ENCODE data around the gene FHAD1. TPM values are rescaled to one million over a fixed set of nuclear protein-coding genes. Genes with fewer than 3 reads are reported as not detected.
A peak's percentile ranks its signal among the peaks of the same experiment; 100 is the strongest.

FHAD1 gene
- total and polyA plus RNA-seq, 2 of the 13 experiments (the other 11 are each of a cell fraction or from before 2014, with no cell fraction given): not detected

DNA sequence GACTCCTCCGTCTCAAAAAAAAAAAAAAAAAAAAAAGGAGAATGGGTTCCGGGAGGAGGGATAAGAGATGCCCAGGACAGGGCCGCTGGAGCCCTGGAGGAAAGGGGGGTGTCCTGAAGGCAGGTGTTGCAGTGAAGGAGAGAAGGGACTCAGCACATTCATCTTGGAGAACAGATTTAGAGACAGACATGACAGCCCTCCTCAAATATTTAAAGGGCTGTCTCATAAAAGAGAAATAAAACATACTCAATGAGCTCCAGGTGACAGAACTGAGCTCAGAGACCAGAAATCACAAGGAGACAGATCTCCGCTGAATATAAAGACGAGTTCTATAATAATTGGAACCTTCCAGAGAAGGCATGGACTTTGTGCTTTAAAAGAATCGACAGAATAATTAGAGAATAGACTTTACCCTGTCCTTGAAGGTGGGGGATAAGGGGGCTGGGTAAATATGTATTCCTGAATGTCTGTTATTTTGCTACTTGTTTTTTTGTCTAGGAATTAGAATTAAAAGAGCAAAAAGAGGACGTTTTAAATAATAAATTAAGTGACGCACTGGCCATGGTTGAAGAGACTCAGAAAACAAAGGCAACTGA, 110.7 kb downstream of the FHAD1 start (continued):
- TF ChIP-seq, protein P1, sequence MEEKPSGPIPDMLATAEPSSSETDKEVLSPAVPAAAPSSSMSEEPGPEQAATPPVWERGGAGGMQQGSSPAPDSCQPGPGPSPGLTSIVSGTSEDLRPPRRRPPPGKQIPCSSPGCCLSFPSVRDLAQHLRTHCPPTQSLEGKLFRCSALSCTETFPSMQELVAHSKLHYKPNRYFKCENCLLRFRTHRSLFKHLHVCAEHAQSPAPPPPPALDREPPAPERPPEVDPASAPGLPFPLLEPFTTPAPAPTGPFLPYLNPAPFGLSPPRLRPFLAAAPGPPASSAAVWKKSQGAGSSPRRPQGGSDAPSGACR (CRISPR knock-in tag; IDR thresholded peaks at IDR 0.05): no peak
- TF ChIP-seq NRL (CRISPR knock-in tag; IDR thresholded peaks at IDR 0.05; ENCODE audit: borderline replicate concordance) (no peak), CCDC6 (CRISPR knock-in tag; IDR thresholded peaks at IDR 0.05) (no peak), ZNF350 (CRISPR knock-in tag; IDR thresholded peaks at IDR 0.05; ENCODE audit: borderline replicate concordance, low read depth) (no peak), ONECUT2 (CRISPR knock-in tag; IDR thresholded peaks at IDR 0.05) (0 out of 2 replicates have a peak, but pooled peaks have one; percentile 42), BCL6 (CRISPR knock-in tag; IDR thresholded peaks at IDR 0.05) (peak; percentile 75), TGIF2 (CRISPR knock-in tag; IDR thresholded peaks at IDR 0.05) (no peak), PHF5A (CRISPR knock-in tag; IDR thresholded peaks at IDR 0.05; ENCODE audit: low read depth, unreplicated experiment) (no peak), PAX8 (CRISPR knock-in tag; IDR thresholded peaks at IDR 0.05; ENCODE audit: borderline replicate concordance) (no peak), HNF4A (CRISPR knock-in tag; IDR thresholded peaks at IDR 0.05) (peak; percentile 72)
- TF ChIP-seq, protein P2, sequence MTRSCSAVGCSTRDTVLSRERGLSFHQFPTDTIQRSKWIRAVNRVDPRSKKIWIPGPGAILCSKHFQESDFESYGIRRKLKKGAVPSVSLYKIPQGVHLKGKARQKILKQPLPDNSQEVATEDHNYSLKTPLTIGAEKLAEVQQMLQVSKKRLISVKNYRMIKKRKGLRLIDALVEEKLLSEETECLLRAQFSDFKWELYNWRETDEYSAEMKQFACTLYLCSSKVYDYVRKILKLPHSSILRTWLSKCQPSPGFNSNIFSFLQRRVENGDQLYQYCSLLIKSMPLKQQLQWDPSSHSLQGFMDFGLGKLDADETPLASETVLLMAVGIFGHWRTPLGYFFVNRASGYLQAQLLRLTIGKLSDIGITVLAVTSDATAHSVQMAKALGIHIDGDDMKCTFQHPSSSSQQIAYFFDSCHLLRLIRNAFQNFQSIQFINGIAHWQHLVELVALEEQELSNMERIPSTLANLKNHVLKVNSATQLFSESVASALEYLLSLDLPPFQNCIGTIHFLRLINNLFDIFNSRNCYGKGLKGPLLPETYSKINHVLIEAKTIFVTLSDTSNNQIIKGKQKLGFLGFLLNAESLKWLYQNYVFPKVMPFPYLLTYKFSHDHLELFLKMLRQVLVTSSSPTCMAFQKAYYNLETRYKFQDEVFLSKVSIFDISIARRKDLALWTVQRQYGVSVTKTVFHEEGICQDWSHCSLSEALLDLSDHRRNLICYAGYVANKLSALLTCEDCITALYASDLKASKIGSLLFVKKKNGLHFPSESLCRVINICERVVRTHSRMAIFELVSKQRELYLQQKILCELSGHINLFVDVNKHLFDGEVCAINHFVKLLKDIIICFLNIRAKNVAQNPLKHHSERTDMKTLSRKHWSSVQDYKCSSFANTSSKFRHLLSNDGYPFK (CRISPR knock-in tag; IDR thresholded peaks at IDR 0.05; ENCODE audit: borderline replicate concordance): no peak
- TF ChIP-seq, protein P3, sequence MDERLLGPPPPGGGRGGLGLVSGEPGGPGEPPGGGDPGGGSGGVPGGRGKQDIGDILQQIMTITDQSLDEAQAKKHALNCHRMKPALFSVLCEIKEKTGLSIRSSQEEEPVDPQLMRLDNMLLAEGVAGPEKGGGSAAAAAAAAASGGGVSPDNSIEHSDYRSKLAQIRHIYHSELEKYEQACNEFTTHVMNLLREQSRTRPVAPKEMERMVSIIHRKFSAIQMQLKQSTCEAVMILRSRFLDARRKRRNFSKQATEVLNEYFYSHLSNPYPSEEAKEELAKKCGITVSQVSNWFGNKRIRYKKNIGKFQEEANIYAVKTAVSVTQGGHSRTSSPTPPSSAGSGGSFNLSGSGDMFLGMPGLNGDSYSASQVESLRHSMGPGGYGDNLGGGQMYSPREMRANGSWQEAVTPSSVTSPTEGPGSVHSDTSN (CRISPR knock-in tag; IDR thresholded peaks at IDR 0.05): no peak
- TF ChIP-seq, protein P4, sequence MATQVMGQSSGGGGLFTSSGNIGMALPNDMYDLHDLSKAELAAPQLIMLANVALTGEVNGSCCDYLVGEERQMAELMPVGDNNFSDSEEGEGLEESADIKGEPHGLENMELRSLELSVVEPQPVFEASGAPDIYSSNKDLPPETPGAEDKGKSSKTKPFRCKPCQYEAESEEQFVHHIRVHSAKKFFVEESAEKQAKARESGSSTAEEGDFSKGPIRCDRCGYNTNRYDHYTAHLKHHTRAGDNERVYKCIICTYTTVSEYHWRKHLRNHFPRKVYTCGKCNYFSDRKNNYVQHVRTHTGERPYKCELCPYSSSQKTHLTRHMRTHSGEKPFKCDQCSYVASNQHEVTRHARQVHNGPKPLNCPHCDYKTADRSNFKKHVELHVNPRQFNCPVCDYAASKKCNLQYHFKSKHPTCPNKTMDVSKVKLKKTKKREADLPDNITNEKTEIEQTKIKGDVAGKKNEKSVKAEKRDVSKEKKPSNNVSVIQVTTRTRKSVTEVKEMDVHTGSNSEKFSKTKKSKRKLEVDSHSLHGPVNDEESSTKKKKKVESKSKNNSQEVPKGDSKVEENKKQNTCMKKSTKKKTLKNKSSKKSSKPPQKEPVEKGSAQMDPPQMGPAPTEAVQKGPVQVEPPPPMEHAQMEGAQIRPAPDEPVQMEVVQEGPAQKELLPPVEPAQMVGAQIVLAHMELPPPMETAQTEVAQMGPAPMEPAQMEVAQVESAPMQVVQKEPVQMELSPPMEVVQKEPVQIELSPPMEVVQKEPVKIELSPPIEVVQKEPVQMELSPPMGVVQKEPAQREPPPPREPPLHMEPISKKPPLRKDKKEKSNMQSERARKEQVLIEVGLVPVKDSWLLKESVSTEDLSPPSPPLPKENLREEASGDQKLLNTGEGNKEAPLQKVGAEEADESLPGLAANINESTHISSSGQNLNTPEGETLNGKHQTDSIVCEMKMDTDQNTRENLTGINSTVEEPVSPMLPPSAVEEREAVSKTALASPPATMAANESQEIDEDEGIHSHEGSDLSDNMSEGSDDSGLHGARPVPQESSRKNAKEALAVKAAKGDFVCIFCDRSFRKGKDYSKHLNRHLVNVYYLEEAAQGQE (IDR thresholded peaks at IDR 0.05; ENCODE audit: borderline replicate concordance in 1 of 2, low read depth in 1 of 2, low read length in 2 of 2): no peak

Measured in HepG2 (cell line).